ENCODE results near the gene NALCN.

DNA sequence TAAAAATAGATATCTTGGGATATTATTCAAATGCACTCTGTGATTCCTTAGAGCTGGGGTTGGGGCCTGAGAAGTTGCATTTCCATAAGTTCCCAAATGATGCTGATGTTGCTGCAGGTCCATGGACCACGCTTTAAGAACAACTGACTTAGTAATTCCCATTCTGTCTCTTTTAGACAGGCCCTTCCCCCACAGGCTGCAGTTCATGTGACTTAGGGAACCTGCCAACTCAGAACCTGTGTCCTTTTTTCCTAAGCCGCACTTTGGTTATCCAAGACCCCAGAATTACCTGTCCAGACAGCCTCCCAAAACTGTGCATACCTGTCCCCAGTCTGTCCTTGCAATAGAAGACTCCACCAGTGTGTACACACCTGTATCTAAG, 34.4 kb upstream of the NALCN start:
- TF ChIP-seq EP300 (IDR thresholded peaks at IDR 0.05; ENCODE audit: borderline replicate concordance) = no peak
- no peak for TF ChIP-seq EGR1 (IDR thresholded peaks at IDR 0.05)
- TF ChIP-seq TAF1 (IDR thresholded peaks at IDR 0.05; ENCODE audit: low read depth) = no peak
- TF ChIP-seq, protein P1, sequence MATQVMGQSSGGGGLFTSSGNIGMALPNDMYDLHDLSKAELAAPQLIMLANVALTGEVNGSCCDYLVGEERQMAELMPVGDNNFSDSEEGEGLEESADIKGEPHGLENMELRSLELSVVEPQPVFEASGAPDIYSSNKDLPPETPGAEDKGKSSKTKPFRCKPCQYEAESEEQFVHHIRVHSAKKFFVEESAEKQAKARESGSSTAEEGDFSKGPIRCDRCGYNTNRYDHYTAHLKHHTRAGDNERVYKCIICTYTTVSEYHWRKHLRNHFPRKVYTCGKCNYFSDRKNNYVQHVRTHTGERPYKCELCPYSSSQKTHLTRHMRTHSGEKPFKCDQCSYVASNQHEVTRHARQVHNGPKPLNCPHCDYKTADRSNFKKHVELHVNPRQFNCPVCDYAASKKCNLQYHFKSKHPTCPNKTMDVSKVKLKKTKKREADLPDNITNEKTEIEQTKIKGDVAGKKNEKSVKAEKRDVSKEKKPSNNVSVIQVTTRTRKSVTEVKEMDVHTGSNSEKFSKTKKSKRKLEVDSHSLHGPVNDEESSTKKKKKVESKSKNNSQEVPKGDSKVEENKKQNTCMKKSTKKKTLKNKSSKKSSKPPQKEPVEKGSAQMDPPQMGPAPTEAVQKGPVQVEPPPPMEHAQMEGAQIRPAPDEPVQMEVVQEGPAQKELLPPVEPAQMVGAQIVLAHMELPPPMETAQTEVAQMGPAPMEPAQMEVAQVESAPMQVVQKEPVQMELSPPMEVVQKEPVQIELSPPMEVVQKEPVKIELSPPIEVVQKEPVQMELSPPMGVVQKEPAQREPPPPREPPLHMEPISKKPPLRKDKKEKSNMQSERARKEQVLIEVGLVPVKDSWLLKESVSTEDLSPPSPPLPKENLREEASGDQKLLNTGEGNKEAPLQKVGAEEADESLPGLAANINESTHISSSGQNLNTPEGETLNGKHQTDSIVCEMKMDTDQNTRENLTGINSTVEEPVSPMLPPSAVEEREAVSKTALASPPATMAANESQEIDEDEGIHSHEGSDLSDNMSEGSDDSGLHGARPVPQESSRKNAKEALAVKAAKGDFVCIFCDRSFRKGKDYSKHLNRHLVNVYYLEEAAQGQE (IDR thresholded peaks at IDR 0.05; ENCODE audit: low read depth) = no peak
- no peak for TF ChIP-seq RAD21 (IDR thresholded peaks at IDR 0.05; ENCODE audit: low read depth)
- no peak for TF ChIP-seq CREB1 (IDR thresholded peaks at IDR 0.05; ENCODE audit: low read depth)
- TF ChIP-seq, protein P2, sequence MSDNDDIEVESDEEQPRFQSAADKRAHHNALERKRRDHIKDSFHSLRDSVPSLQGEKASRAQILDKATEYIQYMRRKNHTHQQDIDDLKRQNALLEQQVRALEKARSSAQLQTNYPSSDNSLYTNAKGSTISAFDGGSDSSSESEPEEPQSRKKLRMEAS (IDR thresholded peaks at IDR 0.05) = no peak

Data from Ishikawa (cell line).